Nephron (organoid): ENCODE results near the gene PPP1R11.

Source experiments
- H3K27ac Mint-ChIP-seq, 3 experiments: 2 replicates each; pipeline ENCODE4 v1.8.0; 2020; ENCODE audit warnings: mixed read lengths in 3 of 3, mild to moderate bottlenecking in 2 of 3, moderate library complexity in 1 of 3
- H3K27me3 Mint-ChIP-seq: 2 replicates; pipeline ENCODE4 v1.8.0; 2021; ENCODE audit warnings: low read depth, mild to moderate bottlenecking, moderate library complexity, mixed read lengths
- H3K36me3 Mint-ChIP-seq: 2 replicates; pipeline ENCODE4 v1.8.0; 2020; ENCODE audit warnings: low read depth, mixed read lengths
- H3K4me1 Mint-ChIP-seq: 2 replicates; pipeline ENCODE4 v1.8.0; 2020; ENCODE audit warnings: mixed read lengths
- H3K4me3 Mint-ChIP-seq, 3 experiments: 2 replicates each; pipeline ENCODE4 v1.8.0; 2020; ENCODE audit warnings: mild to moderate bottlenecking in 3 of 3, mixed read lengths in 3 of 3, moderate library complexity in 2 of 3
- H3K9me3 Mint-ChIP-seq: 2 replicates; pipeline ENCODE4 v1.8.0; 2020; ENCODE audit warnings: mixed read lengths
- CTCF ChIP-seq, 3 experiments: fragments of 200-600 bp; sonication (generic); IDR thresholded peaks; one replicate each; pipeline ENCODE4 v1.5.0; 2021; ENCODE audit warnings: antibody characterized with exemption in 3 of 3; ENCODE audit not compliant: unreplicated experiment in 3 of 3

PPP1R11 gene

GRCh38 chr6:30071858-30072257 is 4.9 kb downstream of the PPP1R11 start:
- no peak overlapping the region for H3K27ac Mint-ChIP-seq
- H3K36me3 Mint-ChIP-seq: peaks cover 44% of the 10 kb centered on the region
- TF ChIP-seq CTCF (IDR thresholded peaks at IDR 0.05; ENCODE audit: unreplicated experiment in 3 of 3): no peak
- H3K4me1 Mint-ChIP-seq: peaks cover 32% of the 10 kb centered on the region
- H3K9me3 Mint-ChIP-seq: no peaks in the 10 kb centered on the region
- peak overlapping the region; percentile 19 to 48 (median 31) for H3K4me3 Mint-ChIP-seq
- H3K27me3 Mint-ChIP-seq: peaks cover 89% of the 10 kb centered on the region

GRCh38 chr6:30073489-30074235 is 6.7 kb downstream of the PPP1R11 start:
- peaks cover 95% of the 10 kb centered on the region for H3K27me3 Mint-ChIP-seq
- no peak overlapping the region for H3K27ac Mint-ChIP-seq
- H3K4me3 Mint-ChIP-seq: peak overlapping the region; percentile 56 to 69 (median 61)
- H3K4me1 Mint-ChIP-seq: peaks cover 20% of the 10 kb centered on the region
- H3K36me3 Mint-ChIP-seq: peaks cover 34% of the 10 kb centered on the region
- TF ChIP-seq CTCF (IDR thresholded peaks at IDR 0.05; ENCODE audit: unreplicated experiment in 3 of 3): no peak
- H3K9me3 Mint-ChIP-seq: no peaks in the 10 kb centered on the region

GRCh38 chr6:30074331-30075093 is 7.5 kb downstream of the PPP1R11 start:
- Mint-ChIP-seq H3K36me3 (peaks cover 29% of the 10 kb centered on the region), H3K27me3 (peaks cover 98% of the 10 kb centered on the region), H3K4me3 (peak overlapping the region; percentile 61 to 77 (median 63)), H3K4me1 (peaks cover 20% of the 10 kb centered on the region), H3K27ac (no peak overlapping the region), H3K9me3 (no peaks in the 10 kb centered on the region)
- TF ChIP-seq CTCF (IDR thresholded peaks at IDR 0.05; ENCODE audit: unreplicated experiment in 3 of 3): no peak

GRCh38 chr6:30075094-30075789 is 8.2 kb downstream of the PPP1R11 start, which contains the start of gene RNF39:
RNF39 (minus strand) TSS chr6:30075769; CDS start chr6:30075585, 184 bp downstream.
- peaks cover 22% of the 10 kb centered on the region for H3K36me3 Mint-ChIP-seq
- no peak within 1 kb of the TSS for H3K27ac Mint-ChIP-seq
- H3K27me3 Mint-ChIP-seq: peaks cover 98% of the 10 kb centered on the region
- peak within 1 kb of the TSS; percentile 76 to 79 (median 78) for H3K4me3 Mint-ChIP-seq
- H3K9me3 Mint-ChIP-seq: peaks cover 3% of the 10 kb centered on the region
- no peak for TF ChIP-seq CTCF (IDR thresholded peaks at IDR 0.05; ENCODE audit: unreplicated experiment in 3 of 3)
- peaks cover 20% of the 10 kb centered on the region for H3K4me1 Mint-ChIP-seq

- Mint-ChIP-seq H3K27me3 (peaks cover 94% of the 10 kb centered on the region), H3K9me3 (peaks cover 5% of the 10 kb centered on the region), H3K27ac (no peak overlapping the region), H3K4me3 (peak overlapping the region; percentile 76 to 79 (median 78)), H3K36me3 (peaks cover 16% of the 10 kb centered on the region), H3K4me1 (peaks cover 14% of the 10 kb centered on the region)
- TF ChIP-seq CTCF (IDR thresholded peaks at IDR 0.05; ENCODE audit: unreplicated experiment in 3 of 3): peak in 2 of 3 experiments; percentile 11 to 37
Observed at GRCh38 chr6:30075790-30076732, 9.1 kb downstream of the PPP1R11 start.
